Right atrium auricular region (tissue), 2 donors: ENCODE results near the gene RAMACL. TPM values are rescaled to one million over a fixed set of nuclear protein-coding genes. Genes with fewer than 3 reads are reported as not detected.

Source experiments
- DNase-seq: peaks from one replicate; pipeline ENCODE4 v3.0.0-alpha.2; 2019; ENCODE audit warnings: low spot score
- H3K27ac ChIP-seq, 2 donors: fragments of 200-600 bp; sonication (generic); 1 replicate in 1 of 2; 2 replicates in 1 of 2; pipeline ENCODE4 v1.5.1; 2016 to 2019
- H3K27me3 ChIP-seq, 2 donors: fragments of 200-600 bp; sonication (generic); one replicate each; pipeline versions ENCODE4 v1.5.1 to v1.6.0; 2017 to 2019
- H3K36me3 ChIP-seq: fragments of 200-600 bp; sonication (generic); one replicate; pipeline ENCODE4 v1.5.1; 2016
- H3K4me1 ChIP-seq, 2 donors: fragments of 200-600 bp; sonication (generic); one replicate each; pipeline versions ENCODE4 v1.5.1 to v1.6.0; 2017 to 2019
- H3K4me3 ChIP-seq, 2 donors: fragments of 200-600 bp; sonication (generic); 1 replicate in 1 of 2; 2 replicates in 1 of 2; pipeline ENCODE4 v1.5.1; 2017 to 2019; ENCODE audit warnings: mild to moderate bottlenecking in 1 of 2, moderate library complexity in 1 of 2
- H3K9me3 ChIP-seq, 2 donors: fragments of 200-600 bp; sonication (generic); one replicate each; pipeline ENCODE4 v1.5.1; 2019
- CTCF ChIP-seq, 2 donors: fragments of 200-600 bp; sonication (generic); IDR thresholded peaks; one replicate each; pipeline ENCODE4 v1.5.1; 2019; ENCODE audit warnings: antibody characterized with exemption in 2 of 2
- total RNA-seq, 2 donors: library from RNA; depleted of rRNA; stranded (reverse); fragments of >200 nt; gene quantifications; one replicate each; pipeline ENCODE4 v1.1.0, GENCODE V29; 2016

Gene RAMACL
- total RNA-seq, 2 donors from 2014 or later = 0.20 to 0.52 TPM

- peaks cover 0 to 33% of the 10 kb centered on the region in 2 donors for H3K4me1 ChIP-seq
- H3K4me3 ChIP-seq = no peak overlapping the region
- H3K27ac ChIP-seq = peak overlapping the region; percentile 21 to 40
- no peaks in the 10 kb centered on the region for H3K9me3 ChIP-seq
- H3K36me3 ChIP-seq = no peaks in the 10 kb centered on the region
- TF ChIP-seq CTCF (IDR thresholded peaks at IDR 0.05) = no peak
- DNase-seq = peak; percentile 70
- H3K27me3 ChIP-seq = no peaks in the 10 kb centered on the region
These were observed 21.2 kb downstream of the RAMACL start for GRCh38 chr6:166565084-166565967.

- Histone ChIP-seq H3K4me3 (no peak overlapping the region), H3K27ac (no peak overlapping the region), H3K27me3 (no peaks in the 10 kb centered on the region), H3K9me3 (peaks cover 0 to 9% of the 10 kb centered on the region in 2 donors), H3K36me3 (no peaks in the 10 kb centered on the region), H3K4me1 (peaks cover 0 to 33% of the 10 kb centered on the region in 2 donors)
- TF ChIP-seq CTCF (IDR thresholded peaks at IDR 0.05) = no peak
- DNase-seq = no peak
These were observed 22.7 kb downstream of the RAMACL start for GRCh38 chr6:166563805-166564204.

GRCh38 chr6:166563200-166563599, 23.3 kb downstream of the RAMACL start:
- no peak overlapping the region for H3K4me3 ChIP-seq
- peaks cover 0 to 9% of the 10 kb centered on the region in 2 donors for H3K9me3 ChIP-seq
- no peaks in the 10 kb centered on the region for H3K27me3 ChIP-seq
- no peak for TF ChIP-seq CTCF (IDR thresholded peaks at IDR 0.05)
- peaks cover 0 to 36% of the 10 kb centered on the region in 2 donors for H3K4me1 ChIP-seq
- no peaks in the 10 kb centered on the region for H3K36me3 ChIP-seq
- DNase-seq = no peak
- H3K27ac ChIP-seq = no peak overlapping the region

GRCh38 chr6:166562726-166563125, 23.8 kb downstream of the RAMACL start:
- Histone ChIP-seq H3K4me1 (peaks cover 0 to 38% of the 10 kb centered on the region in 2 donors), H3K27ac (no peak overlapping the region), H3K9me3 (peaks cover 0 to 9% of the 10 kb centered on the region in 2 donors), H3K27me3 (no peaks in the 10 kb centered on the region), H3K36me3 (no peaks in the 10 kb centered on the region), H3K4me3 (no peak overlapping the region)
- no peak for DNase-seq
- TF ChIP-seq CTCF (IDR thresholded peaks at IDR 0.05) = no peak

- H3K4me3 ChIP-seq = no peak overlapping the region
- H3K36me3 ChIP-seq = no peaks in the 10 kb centered on the region
- TF ChIP-seq CTCF (IDR thresholded peaks at IDR 0.05) = no peak
- H3K27ac ChIP-seq = no peak overlapping the region
- H3K9me3 ChIP-seq = peaks cover 0 to 9% of the 10 kb centered on the region in 2 donors
- no peaks in the 10 kb centered on the region for H3K27me3 ChIP-seq
- peaks cover 0 to 39% of the 10 kb centered on the region in 2 donors for H3K4me1 ChIP-seq
- DNase-seq = no peak
These were observed 24.6 kb downstream of the RAMACL start for GRCh38 chr6:166561771-166562359.
